Keratinocyte (primary cell): ENCODE data around the gene TRIP13. TPM values are rescaled to one million over a fixed set of nuclear protein-coding genes. Genes with fewer than 3 reads are reported as not detected.

Source experiments
- DNase-seq: peaks from one replicate; pipeline ENCODE4 v3.0.0-alpha.2; 2011; ENCODE audit warnings: low read depth, missing footprints, low spot score
- FAIRE-seq: peaks from 2 replicates; lab custom pipeline; 2011; peaks lifted over from hg19 to GRCh38; lab: Jason Lieb, UNC
- H2AFZ ChIP-seq: 2 replicates; pipeline ENCODE4 v1.6.0; 2012; ENCODE audit warnings: low read length, control low read depth, inconsistent platforms; ENCODE audit not compliant: control insufficient read depth
- H3K27ac ChIP-seq: 2 replicates; pipeline ENCODE4 v1.5.1; 2011; ENCODE audit warnings: low read length; ENCODE audit not compliant: control insufficient read depth, insufficient read depth
- H3K27me3 ChIP-seq: 3 replicates; pipeline ENCODE4 v1.6.0; 2011; ENCODE audit warnings: low read length; ENCODE audit not compliant: control insufficient read depth, insufficient read depth; ENCODE audit errors: extremely low read depth
- H3K36me3 ChIP-seq, 2 experiments: 2 replicates in 1 of 2; 3 replicates in 1 of 2; pipeline ENCODE4 v1.5.1; 2011; ENCODE audit warnings: low read length in 2 of 2, mild to moderate bottlenecking in 1 of 2; ENCODE audit not compliant: control insufficient read depth in 2 of 2, insufficient read depth in 2 of 2; ENCODE audit errors: extremely low read depth in 1 of 2
- H3K4me1 ChIP-seq: 3 replicates; pipeline ENCODE4 v1.5.1; 2011; ENCODE audit warnings: low read length; ENCODE audit not compliant: control insufficient read depth, insufficient read depth; ENCODE audit errors: extremely low read depth
- H3K4me2 ChIP-seq: 3 replicates; pipeline ENCODE4 v1.6.0; 2011; ENCODE audit warnings: low read depth, low read length; ENCODE audit not compliant: control insufficient read depth, insufficient read depth; ENCODE audit errors: extremely low read depth
- H3K4me3 ChIP-seq, 3 experiments: fragments of 200-600 bp in 1 of 3; sonication (generic) in 1 of 3; 2 replicates in 2 of 3; 3 replicates in 1 of 3; pipeline ENCODE4 v1.5.1; 2011 to 2016; ENCODE audit warnings: low read length in 3 of 3, mild to moderate bottlenecking in 3 of 3, control low read depth in 2 of 3, inconsistent platforms in 1 of 3, low read depth in 1 of 3, mixed read lengths in 1 of 3, mixed run types in 1 of 3, moderate library complexity in 1 of 3; ENCODE audit not compliant: control insufficient read depth in 2 of 3, insufficient read depth in 2 of 3; ENCODE audit errors: extremely low read depth in 1 of 3
- H3K79me2 ChIP-seq: 2 replicates; pipeline ENCODE4 v1.6.0; 2012; ENCODE audit warnings: low read length; ENCODE audit not compliant: control insufficient read depth, insufficient read depth
- H3K9ac ChIP-seq: 3 replicates; pipeline ENCODE4 v1.6.0; 2011; ENCODE audit warnings: low read length; ENCODE audit not compliant: control insufficient read depth, insufficient read depth; ENCODE audit errors: extremely low read depth
- H3K9me1 ChIP-seq: 3 replicates; pipeline ENCODE4 v1.6.0; 2011; ENCODE audit warnings: low read length; ENCODE audit not compliant: control insufficient read depth, insufficient read depth; ENCODE audit errors: extremely low read depth
- H3K9me3 ChIP-seq: 2 replicates; pipeline ENCODE4 v1.5.1; 2012; ENCODE audit warnings: low read depth, low read length; ENCODE audit not compliant: control insufficient read depth
- H4K20me1 ChIP-seq: 3 replicates; pipeline ENCODE4 v1.6.0; 2011; ENCODE audit warnings: low read length; ENCODE audit not compliant: control insufficient read depth, insufficient read depth; ENCODE audit errors: extremely low read depth
- EZH2 ChIP-seq: IDR thresholded peaks from one replicate; pipeline ENCODE4 v1.6.1; 2012; ENCODE audit warnings: inconsistent platforms, mild to moderate bottlenecking, low read length, moderate library complexity
- dilution Hi-C: fragments of 300-500 bp; cut with MboI; formaldehyde crosslinking; loops from one replicate; pipeline ENCODE4 v1.7.0; 2020; ENCODE audit warnings: low sequenced_read_pairs; ENCODE audit not compliant: extremely low pct_ligation_motif_present
- polyA plus RNA-seq, 5 experiments: library from polyadenylated mRNA; depleted of rRNA in 3 of 5; stranded (reverse) in 3 of 5; stranded (forward) in 1 of 5; unstranded in 1 of 5; fragments of >200 nt; gene quantifications; 1 replicate in 1 of 5; 2 replicates in 3 of 5; 3 replicates in 1 of 5; pipeline versions ENCODE4 v1.2.1 to v1.2.3, GENCODE V29; 2011 to 2012; ENCODE audit warnings: missing spikeins in 2 of 5, low read depth in 1 of 5, low replicate concordance in 1 of 5
- TF ChIP-seq, protein P1 (sequence below), 3 experiments: IDR thresholded peaks in 1 of 3; conservative IDR thresholded peaks in 1 of 3; optimal IDR thresholded peaks in 1 of 3; 2 replicates in 2 of 3; 3 replicates in 1 of 3; pipeline versions ENCODE3 to v1.5.1; 2011; ENCODE audit warnings: low read length in 3 of 3, mild to moderate bottlenecking in 3 of 3, moderate library complexity in 2 of 3, control low read depth in 1 of 3, inconsistent platforms in 1 of 3; ENCODE audit not compliant: insufficient read depth in 2 of 3; ENCODE audit errors: extremely low read depth in 1 of 3

Gene TRIP13
- polyA plus RNA-seq, 1 donor (not counting 4 experiments of a cell fraction or from before 2014, with no cell fraction given) = 37.8 TPM

DNA sequence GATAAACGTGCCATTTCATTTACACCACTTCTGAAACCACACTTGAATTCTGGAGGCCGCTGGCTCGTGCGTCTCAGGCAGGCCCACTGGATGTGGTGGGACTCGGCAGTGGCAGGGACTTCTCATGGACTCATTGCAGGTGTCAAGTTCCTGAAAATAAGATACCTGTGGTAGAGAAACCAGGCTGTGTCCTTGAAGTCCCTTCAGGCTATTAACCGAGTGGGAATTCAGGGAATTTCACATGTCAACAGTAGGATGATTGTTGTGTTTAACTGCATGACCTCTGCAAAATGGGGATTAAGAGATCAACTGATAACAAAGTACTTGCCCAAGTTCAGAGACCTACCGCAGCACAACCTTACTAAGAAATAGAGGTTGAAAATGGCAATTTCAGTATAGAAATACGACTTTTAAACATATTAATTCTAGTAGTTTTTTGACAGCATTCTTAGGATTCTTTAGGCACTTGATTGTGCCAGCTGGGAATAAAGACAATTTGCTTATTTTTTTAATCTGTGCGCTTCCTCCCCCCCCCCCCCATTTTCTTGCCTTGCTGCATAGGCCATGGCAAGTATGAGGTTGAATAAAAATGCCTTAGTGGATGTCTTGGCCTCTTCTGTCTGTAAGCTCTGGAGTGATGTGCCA, 26.8 kb downstream of the TRIP13 start:
- no peaks in the 10 kb centered on the region for H4K20me1 ChIP-seq
- no peak overlapping the region for H3K9ac ChIP-seq
- no peaks in the 10 kb centered on the region for H3K9me3 ChIP-seq
- H3K79me2 ChIP-seq = no peaks in the 10 kb centered on the region
- no peak overlapping the region for H3K27ac ChIP-seq
- H3K4me2 ChIP-seq = no peak overlapping the region
- H3K9me1 ChIP-seq = no peaks in the 10 kb centered on the region
- DNase-seq (no peak), FAIRE-seq (no peak)
- no peak overlapping the region for H3K4me3 ChIP-seq
- dilution Hi-C loops = no loop called here
- no peaks in the 10 kb centered on the region for H3K4me1 ChIP-seq
- no peaks in the 10 kb centered on the region for H3K27me3 ChIP-seq
- peaks cover 1 to 22% of the 10 kb centered on the region in 2 experiments for H3K36me3 ChIP-seq
- TF ChIP-seq, protein P1, sequence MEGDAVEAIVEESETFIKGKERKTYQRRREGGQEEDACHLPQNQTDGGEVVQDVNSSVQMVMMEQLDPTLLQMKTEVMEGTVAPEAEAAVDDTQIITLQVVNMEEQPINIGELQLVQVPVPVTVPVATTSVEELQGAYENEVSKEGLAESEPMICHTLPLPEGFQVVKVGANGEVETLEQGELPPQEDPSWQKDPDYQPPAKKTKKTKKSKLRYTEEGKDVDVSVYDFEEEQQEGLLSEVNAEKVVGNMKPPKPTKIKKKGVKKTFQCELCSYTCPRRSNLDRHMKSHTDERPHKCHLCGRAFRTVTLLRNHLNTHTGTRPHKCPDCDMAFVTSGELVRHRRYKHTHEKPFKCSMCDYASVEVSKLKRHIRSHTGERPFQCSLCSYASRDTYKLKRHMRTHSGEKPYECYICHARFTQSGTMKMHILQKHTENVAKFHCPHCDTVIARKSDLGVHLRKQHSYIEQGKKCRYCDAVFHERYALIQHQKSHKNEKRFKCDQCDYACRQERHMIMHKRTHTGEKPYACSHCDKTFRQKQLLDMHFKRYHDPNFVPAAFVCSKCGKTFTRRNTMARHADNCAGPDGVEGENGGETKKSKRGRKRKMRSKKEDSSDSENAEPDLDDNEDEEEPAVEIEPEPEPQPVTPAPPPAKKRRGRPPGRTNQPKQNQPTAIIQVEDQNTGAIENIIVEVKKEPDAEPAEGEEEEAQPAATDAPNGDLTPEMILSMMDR (optimal IDR thresholded peaks at IDR 0.05 in 1 of 3, IDR thresholded peaks at IDR 0.05 in 1 of 3, conservative IDR thresholded peaks at IDR 0.05 in 1 of 3; ENCODE audit: extremely low read depth in 1 of 3, insufficient read depth in 2 of 3, low read length in 3 of 3) = no peak
- no peak for TF ChIP-seq EZH2
- no peak overlapping the region for H2AFZ ChIP-seq

DNA sequence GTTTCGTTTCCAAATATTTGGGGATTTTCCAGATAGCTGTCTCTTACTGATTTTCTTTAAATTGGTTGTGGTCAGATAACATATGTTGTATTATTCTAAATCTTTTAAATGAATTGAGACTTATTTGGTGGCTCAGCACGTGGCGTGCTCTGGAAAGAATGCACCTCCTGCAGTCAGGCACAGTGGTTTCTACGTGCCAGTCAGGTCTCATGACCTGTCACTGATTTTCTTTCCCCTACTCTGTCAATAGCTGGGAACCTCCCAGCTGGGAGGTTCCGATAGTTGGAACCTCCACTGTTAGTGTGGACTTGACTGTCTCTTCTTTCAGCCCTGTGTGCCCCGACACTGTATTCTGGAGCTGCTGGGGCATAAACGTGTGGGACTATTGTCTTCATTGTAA, 27.6 kb downstream of the TRIP13 start:
- dilution Hi-C loops = no loop called here
- no peak overlapping the region for H3K9ac ChIP-seq
- H3K4me3 ChIP-seq = no peak overlapping the region
- H3K9me1 ChIP-seq = no peaks in the 10 kb centered on the region
- no peak overlapping the region for H3K27ac ChIP-seq
- no peak overlapping the region for H2AFZ ChIP-seq
- TF ChIP-seq EZH2 = no peak
- TF ChIP-seq, protein P1 (optimal IDR thresholded peaks at IDR 0.05 in 1 of 3, IDR thresholded peaks at IDR 0.05 in 1 of 3, conservative IDR thresholded peaks at IDR 0.05 in 1 of 3; ENCODE audit: extremely low read depth in 1 of 3, insufficient read depth in 2 of 3, low read length in 3 of 3) = no peak
- no peaks in the 10 kb centered on the region for H3K9me3 ChIP-seq
- no peak for DNase-seq
- no peak overlapping the region for H3K4me2 ChIP-seq
- no peak for FAIRE-seq
- peaks cover 0 to 14% of the 10 kb centered on the region in 2 experiments for H3K36me3 ChIP-seq
- no peaks in the 10 kb centered on the region for H3K79me2 ChIP-seq
- no peaks in the 10 kb centered on the region for H3K4me1 ChIP-seq
- H4K20me1 ChIP-seq = no peaks in the 10 kb centered on the region
- H3K27me3 ChIP-seq = no peaks in the 10 kb centered on the region
